ENCODE measurements around the gene LRP1.

The LRP1 gene

DNA sequence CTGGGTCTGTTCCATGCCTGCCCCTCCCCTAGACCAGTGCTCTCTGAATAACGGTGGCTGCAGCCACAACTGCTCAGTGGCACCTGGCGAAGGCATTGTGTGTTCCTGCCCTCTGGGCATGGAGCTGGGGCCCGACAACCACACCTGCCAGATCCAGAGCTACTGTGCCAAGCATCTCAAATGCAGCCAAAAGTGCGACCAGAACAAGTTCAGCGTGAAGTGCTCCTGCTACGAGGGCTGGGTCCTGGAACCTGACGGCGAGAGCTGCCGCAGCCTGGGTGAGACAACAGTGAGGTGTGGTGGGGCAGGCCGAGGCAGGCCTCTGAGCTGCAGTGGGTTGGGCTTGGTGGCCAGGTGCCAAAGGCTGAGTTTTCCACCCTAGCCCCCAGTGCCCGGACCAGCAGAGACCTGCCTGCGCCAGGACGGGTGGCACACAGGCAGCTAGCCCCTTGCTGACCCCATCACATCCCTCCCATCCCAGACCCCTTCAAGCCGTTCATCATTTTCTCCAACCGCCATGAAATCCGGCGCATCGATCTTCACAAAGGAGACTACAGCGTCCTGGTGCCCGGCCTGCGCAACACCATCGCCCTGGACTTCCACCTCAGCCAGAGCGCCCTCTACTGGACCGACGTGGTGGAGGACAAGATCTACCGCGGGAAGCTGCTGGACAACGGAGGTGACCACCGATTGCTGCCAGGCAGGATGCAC, 47.3 kb downstream of the LRP1 start:
- DNase-seq (ENCODE audit: low read depth in 2 of 2): no peak

- no peak for DNase-seq (ENCODE audit: low read depth in 2 of 2)
Observed at GRCh38 chr12:57176139-57176477, 47.8 kb downstream of the LRP1 start.

- DNase-seq (ENCODE audit: low read depth in 2 of 2): no peak
Observed at GRCh38 chr12:57176846-57177245, 48.6 kb downstream of the LRP1 start.

GRCh38 chr12:57177354-57177753, 49.1 kb downstream of the LRP1 start:
- no peak for DNase-seq (ENCODE audit: low read depth in 2 of 2)

GRCh38 chr12:57178213-57178612, 49.9 kb downstream of the LRP1 start:
- no peak for DNase-seq (ENCODE audit: low read depth in 2 of 2)

DNA sequence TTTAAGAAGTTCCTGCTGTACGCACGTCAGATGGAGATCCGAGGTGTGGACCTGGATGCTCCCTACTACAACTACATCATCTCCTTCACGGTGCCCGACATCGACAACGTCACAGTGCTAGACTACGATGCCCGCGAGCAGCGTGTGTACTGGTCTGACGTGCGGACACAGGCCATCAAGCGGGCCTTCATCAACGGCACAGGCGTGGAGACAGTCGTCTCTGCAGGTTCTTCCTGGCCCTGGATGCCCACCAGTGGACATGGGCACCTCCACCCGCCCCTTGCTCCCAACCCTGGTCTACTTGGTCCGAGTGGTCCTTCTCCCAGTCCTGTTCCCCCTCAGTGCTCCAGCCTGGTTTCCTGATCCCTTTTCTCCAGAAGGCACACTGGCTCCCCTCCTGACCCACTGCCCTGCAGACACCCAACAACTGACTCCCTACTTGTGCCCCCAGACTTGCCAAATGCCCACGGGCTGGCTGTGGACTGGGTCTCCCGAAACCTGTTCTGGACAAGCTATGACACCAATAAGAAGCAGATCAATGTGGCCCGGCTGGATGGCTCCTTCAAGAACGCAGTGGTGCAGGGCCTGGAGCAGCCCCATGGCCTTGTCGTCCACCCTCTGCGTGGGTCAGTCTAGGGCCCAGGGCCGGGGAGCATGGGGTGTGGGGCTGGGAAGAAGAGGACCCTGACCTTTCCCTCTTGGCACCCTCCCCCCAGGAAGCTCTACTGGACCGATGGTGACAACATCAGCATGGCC, 51.2 kb downstream of the LRP1 start:
- no peak for DNase-seq (ENCODE audit: low read depth in 2 of 2)

GRCh38 chr12:57180321-57180989, 52.2 kb downstream of the LRP1 start:
- no peak for DNase-seq (ENCODE audit: low read depth in 2 of 2)

DNA sequence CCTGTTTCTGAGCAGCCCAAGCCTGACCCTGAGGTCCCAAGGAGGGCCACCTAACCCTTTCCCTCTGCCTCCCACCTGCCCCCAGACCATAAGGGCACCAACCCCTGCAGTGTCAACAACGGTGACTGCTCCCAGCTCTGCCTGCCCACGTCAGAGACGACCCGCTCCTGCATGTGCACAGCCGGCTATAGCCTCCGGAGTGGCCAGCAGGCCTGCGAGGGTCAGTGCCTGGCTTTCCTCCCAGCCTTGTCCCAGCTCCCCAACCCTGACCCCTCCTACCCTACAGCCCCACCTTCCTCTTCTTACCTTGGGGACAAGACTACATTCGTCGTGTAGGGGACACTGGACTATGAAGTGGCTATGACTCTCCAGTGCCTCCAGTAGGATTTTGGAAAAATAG, 52.8 kb downstream of the LRP1 start:
- DNase-seq (ENCODE audit: low read depth in 2 of 2): no peak

DNA sequence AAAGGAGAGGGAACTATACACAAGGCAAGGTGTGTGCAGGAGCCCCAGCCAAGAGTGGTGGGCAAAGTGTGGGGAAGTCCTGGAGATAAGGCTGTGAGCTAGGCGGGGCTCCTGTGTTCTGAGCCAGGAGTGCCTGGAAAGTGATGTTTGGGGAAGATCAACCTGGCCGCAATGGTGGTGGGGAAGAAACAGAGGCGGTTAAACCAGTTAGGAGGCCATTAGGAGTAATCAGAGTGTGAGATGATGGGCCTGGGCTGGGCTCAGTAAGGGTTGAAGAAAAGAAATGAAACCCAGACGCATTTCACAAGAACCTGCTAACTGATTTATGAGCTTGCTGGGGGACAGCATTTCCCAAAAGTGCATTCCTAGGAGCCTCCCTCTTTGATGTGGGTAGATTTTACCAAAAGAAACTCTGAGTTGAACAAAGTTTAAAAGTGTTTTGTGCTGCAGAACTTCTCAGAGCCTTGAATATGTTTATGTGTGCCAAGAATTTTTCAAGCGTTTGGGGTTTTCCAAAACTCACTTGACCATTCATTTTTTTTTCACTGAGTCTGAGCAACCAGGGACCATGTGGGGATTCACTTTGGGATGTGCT, 53.4 kb downstream of the LRP1 start:
- no peak for DNase-seq (ENCODE audit: low read depth in 2 of 2)

DNA sequence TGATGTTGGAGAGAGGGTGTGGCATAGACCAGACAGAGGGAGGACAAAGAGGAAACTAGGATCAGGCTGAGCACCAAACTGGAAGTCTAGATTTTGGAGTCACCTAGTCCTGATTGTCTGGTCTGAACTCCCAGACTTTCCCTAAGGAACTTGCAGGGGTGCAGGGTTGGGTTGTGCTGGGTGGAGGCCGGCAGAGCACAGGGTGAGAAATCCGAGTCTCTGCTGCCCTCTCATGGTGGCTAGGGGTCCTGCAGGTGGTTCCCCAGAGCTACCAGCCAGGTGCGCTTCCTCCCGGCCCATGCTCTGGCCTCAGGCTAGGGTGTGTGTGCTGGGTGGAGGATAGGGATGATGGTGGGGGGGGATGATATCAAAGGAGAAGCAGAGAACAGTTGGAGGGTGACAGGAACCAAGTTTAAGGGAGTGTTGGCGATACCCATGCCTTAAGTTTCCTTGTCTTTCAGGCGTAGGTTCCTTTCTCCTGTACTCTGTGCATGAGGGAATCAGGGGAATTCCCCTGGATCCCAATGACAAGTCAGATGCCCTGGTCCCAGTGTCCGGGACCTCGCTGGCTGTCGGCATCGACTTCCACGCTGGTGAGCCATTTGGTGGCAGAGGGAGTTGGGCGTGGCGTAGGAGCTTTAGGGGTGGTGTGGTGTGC, 54.8 kb downstream of the LRP1 start:
- DNase-seq (ENCODE audit: low read depth in 2 of 2): peak; percentile 60 to 71

DNA sequence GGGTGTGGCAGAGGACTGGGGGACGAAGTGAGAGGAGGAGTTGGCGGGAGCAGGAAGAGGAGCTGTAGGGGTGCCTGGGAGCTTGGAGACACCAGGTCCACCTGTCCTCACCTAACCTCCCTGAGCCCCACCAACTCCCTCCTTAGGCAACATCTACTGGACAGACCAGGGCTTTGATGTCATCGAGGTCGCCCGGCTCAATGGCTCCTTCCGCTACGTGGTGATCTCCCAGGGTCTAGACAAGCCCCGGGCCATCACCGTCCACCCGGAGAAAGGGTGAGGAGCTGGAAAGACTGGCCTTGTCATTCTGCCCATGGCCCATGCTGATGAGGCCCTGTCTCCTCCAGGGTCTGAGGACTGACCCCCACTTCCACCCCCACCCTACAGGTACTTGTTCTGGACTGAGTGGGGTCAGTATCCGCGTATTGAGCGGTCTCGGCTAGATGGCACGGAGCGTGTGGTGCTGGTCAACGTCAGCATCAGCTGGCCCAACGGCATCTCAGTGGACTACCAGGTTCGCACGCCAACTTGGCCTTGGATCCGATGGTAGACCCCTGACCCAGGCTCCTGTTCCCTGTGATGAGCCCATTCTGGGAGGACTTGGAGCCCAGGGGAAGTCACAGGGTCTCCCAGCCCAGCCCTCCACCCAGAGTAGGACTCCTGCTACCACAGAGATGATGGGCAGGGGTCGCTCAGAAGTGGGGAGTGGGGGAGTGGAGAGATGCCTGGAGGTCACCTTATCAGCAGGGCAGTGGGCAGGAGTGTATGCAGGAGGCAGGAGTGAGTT, 55.8 kb downstream of the LRP1 start:
- DNase-seq (ENCODE audit: low read depth in 2 of 2): no peak

DNA sequence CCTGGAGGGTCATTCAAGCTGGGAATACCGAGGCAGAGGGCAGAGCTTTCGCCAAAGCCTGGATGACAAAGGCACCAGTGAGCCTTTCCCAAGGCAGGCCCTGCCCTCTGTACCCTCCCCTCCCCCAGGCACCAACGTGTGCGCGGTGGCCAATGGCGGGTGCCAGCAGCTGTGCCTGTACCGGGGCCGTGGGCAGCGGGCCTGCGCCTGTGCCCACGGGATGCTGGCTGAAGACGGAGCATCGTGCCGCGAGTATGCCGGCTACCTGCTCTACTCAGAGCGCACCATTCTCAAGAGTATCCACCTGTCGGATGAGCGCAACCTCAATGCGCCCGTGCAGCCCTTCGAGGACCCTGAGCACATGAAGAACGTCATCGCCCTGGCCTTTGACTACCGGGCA, 57.1 kb downstream of the LRP1 start:
- DNase-seq (ENCODE audit: low read depth in 2 of 2): no peak

DNA sequence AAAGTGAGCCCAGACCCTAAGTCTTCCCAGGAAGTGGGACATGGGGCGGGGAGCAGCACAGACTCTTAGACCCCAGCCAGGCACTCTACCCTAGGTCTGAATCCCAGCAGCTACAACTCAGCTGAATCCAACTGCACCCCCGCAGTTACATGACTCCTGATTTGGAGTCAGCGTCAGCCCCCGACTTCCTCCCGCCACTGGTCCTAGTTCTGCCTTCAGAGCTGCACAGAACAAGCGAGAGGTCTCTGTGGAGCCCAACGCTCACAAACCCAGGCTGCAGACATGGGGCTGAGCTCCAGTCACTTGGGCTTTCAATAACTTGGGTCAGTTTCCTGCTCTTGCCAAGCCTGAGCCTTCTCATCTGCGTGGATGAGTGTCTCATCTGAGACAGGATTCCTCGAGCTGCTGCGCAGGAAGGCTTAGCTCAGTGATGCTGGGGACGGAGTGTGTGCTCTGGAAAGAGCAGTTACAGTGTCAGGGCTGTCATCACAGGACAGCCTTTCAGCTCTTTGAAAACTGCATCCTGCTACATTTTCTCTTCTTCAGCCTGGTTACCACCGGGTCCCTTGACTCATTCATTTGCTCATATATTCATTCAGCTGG, 57.7 kb downstream of the LRP1 start:
- DNase-seq (ENCODE audit: low read depth in 2 of 2): no peak

DNA sequence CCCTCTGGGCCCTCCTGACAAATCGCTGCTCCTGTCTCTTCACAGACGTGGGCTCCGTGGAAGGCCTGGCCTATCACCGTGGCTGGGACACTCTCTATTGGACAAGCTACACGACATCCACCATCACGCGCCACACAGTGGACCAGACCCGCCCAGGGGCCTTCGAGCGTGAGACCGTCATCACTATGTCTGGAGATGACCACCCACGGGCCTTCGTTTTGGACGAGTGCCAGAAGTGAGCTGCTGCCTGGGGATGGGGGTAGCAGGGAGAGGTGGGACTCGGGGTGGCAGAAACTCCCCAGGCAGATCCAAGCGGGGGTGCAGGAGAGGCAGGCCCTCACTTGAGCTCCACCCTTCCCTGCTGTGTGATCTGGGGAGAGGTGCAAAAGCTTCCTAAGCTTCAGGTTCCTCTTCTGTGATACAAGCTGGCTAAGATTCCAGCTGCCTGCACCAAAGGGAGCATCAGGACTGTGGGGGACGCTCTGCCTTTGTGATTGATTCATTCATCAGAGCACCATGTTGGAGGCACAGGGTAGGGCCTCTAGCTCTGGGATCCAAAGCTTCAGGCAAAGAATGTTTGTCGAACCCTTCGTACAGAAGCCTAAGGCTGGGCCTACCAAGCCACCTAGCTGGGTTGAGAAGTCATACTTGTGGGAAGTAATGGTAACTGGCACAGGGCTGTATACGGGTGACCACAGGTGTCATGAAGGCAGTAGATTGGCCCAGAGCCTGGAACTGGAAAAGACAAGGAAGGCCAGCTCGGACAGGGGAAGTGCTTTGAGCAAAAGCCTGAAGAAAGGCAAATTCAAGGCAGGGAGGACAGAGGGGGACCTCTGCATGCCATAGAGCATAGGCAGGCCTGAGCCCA, 59.2 kb downstream of the LRP1 start:
- DNase-seq (ENCODE audit: low read depth in 2 of 2): no peak

GRCh38 chr12:57188090-57188425, 59.8 kb downstream of the LRP1 start:
- DNase-seq (ENCODE audit: low read depth in 2 of 2): no peak

DNA sequence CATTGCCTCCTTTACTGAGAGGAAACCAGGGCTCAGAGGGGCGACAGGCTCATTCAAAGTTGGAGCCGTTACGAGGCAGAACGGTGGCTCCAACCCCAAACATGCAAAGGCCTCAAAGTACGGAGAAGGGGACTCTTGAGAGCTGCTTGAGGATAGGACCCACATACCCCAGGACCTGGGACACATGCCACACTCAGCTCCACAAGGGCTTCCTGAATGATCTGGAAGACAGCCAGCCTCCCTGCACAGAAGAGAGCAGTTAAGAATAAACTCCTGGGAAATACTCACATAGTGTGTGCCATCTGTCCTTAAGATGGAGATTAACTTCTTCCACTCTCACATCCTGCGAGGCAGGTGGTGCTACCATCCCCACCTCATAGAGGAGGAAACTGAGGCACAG, 61.8 kb downstream of the LRP1 start:
- no peak for DNase-seq (ENCODE audit: low read depth in 2 of 2)

- DNase-seq (ENCODE audit: low read depth in 2 of 2): no peak
Observed at GRCh38 chr12:57190821-57191220, 62.5 kb downstream of the LRP1 start.

- no peak for DNase-seq (ENCODE audit: low read depth in 2 of 2)
Observed at GRCh38 chr12:57191410-57191809, 63.1 kb downstream of the LRP1 start.

DNA sequence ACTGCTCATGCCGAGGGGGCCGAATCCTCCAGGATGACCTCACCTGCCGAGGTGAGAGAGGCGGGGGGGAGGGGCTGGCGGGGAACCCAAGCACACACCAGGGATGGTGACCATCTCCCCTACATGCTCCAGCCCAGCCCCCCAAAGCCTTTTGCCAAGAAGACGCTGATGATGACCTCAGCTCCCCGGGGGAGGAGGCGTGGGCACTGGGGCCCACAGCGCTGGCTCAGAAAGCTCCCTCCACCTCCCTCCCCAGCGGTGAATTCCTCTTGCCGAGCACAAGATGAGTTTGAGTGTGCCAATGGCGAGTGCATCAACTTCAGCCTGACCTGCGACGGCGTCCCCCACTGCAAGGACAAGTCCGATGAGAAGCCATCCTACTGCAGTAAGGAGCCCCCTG, 64.6 kb downstream of the LRP1 start:
- DNase-seq (ENCODE audit: low read depth in 2 of 2): no peak

DNA sequence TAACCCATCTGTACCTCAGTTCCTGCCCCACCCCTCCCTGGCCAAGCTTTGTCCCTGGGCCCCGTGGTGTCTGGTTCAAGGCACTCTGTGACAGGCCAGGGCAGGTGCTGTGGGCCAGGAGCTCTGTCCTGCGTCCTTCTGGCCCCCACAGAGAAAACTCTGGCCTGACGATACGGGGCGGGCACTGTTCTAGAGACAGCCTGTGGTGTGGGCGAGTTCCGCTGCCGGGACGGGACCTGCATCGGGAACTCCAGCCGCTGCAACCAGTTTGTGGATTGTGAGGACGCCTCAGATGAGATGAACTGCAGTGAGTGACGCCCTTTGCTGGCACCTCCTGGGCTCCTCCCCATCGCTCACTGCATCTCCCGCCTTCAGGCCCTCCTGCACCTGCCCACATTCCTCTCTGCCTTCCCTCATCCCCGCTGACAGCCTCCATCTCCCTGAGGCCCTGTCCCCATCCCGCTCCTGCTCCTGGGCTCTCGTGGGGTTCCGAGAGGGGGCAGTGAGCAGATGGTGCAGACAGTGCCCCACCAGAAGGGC, 65.5 kb downstream of the LRP1 start:
- no peak for DNase-seq (ENCODE audit: low read depth in 2 of 2)

Measured in stimulated activated CD8-positive, alpha-beta memory T cell treated with anti-CD3 and anti-CD28 coated beads, Interleukin-7, amount 100 ng/mL, for 1 hour (primary cell).